HG03060 (cell line): ENCODE data around the gene ARHGAP18.

Experiments
- ATAC-seq: cut with Tn5 transposase; IDR thresholded peaks from one replicate; pipeline ENCODE4 v1.9.1; 2021; ENCODE audit warnings: low read depth, moderate number of reproducible peaks; ENCODE audit not compliant: unreplicated experiment

Gene ARHGAP18

GRCh38 chr6:129695373-129696027 lies 14.5 kb downstream of the ARHGAP18 start:
- ATAC-seq = peak; percentile 46

- no peak for ATAC-seq
Measured at GRCh38 chr6:129694036-129694435, 15.9 kb downstream of the ARHGAP18 start.

GRCh38 chr6:129692467-129692866 lies 17.5 kb downstream of the ARHGAP18 start:
- ATAC-seq = no peak

- no peak for ATAC-seq
Measured at GRCh38 chr6:129691709-129692108, 18.3 kb downstream of the ARHGAP18 start.

- no peak for ATAC-seq
Measured at GRCh38 chr6:129691043-129691640, 18.8 kb downstream of the ARHGAP18 start.

- ATAC-seq = peak; percentile 28
Measured at GRCh38 chr6:129686941-129687627, 22.9 kb downstream of the ARHGAP18 start.

GRCh38 chr6:129685662-129686031 lies 24.3 kb downstream of the ARHGAP18 start:
- ATAC-seq = no peak

GRCh38 chr6:129684903-129685661 lies 24.9 kb downstream of the ARHGAP18 start:
- no peak for ATAC-seq

GRCh38 chr6:129684323-129684884 lies 25.6 kb downstream of the ARHGAP18 start:
- no peak for ATAC-seq

- peak; percentile 95 for ATAC-seq
Measured at GRCh38 chr6:129683601-129684322, 26.2 kb downstream of the ARHGAP18 start.

- no peak for ATAC-seq
Measured at GRCh38 chr6:129681913-129682205, 28.1 kb downstream of the ARHGAP18 start.

GRCh38 chr6:129680633-129681032 lies 29.3 kb downstream of the ARHGAP18 start:
- no peak for ATAC-seq

GRCh38 chr6:129679758-129680157 lies 30.2 kb downstream of the ARHGAP18 start:
- ATAC-seq = no peak

- ATAC-seq = no peak
Measured at GRCh38 chr6:129679275-129679674, 30.7 kb downstream of the ARHGAP18 start.

GRCh38 chr6:129678463-129678862 lies 31.5 kb downstream of the ARHGAP18 start:
- no peak for ATAC-seq

- ATAC-seq = no peak
Measured at GRCh38 chr6:129677620-129678325, 32.2 kb downstream of the ARHGAP18 start.

- ATAC-seq = no peak
Measured at GRCh38 chr6:129675669-129676472, 34.1 kb downstream of the ARHGAP18 start.

GRCh38 chr6:129673748-129674147 lies 36.2 kb downstream of the ARHGAP18 start:
- ATAC-seq = no peak
